Measurements from ENCODE around the gene IRAG1.
"Not testable (repeated sequence)": the region's sequence is repeated elsewhere in the genome, so short reads cannot be mapped to it uniquely, and the experiment has no call there.

IRAG1 gene

DNA sequence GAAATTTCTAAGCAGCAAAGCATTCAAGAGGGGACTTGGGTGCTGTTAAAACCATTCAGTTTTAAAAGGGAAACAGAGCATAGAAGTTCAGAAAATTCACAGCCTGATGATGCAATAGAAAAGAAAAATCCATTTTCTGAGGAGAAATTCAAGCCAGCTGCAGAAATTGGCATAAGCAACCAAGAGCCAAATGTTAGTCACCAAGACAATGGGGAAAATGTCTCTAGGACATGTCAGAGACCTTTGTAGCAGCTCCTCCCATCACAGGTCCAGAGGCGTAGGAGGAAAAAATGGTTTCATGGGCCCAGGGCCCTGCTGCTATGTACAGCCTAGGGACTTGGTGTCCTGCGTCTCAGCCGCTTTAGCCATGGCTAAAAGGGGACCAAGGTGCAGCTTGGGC, 5.5 kb upstream of the IRAG1 start:
- DNase-seq, result peak; percentile 17

GRCh38 chr11:10697323-10697620, 3.7 kb upstream of the IRAG1 start:
- no peak for DNase-seq

GRCh38 chr11:10696468-10697322, 3.1 kb upstream of the IRAG1 start:
- DNase-seq, result no peak

DNA sequence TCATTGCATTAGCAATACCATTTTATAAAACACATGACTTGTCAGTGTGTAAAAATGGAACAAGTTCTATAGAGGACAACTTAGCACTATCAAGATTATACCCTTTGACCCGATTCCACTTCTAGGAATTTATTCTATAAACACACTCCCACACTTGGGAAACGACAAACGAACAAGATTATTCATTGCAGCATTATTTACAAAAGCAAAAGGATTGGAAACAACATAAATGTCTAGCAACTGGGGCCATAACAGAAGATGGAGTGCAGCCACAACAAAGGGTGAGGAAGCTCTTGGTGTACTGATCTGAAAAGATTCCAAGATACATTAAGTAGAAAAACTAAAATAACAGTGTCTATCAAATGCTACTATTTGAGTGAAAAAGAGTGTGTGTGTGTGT, 2.3 kb upstream of the IRAG1 start:
- DNase-seq, result no peak

- DNase-seq, result peak; percentile 32
These were observed 1.1 kb upstream of the IRAG1 start for GRCh38 chr11:10694486-10695239.

GRCh38 chr11:10692531-10693115, 932 bp downstream of the IRAG1 start:
- no peak for DNase-seq

DNA sequence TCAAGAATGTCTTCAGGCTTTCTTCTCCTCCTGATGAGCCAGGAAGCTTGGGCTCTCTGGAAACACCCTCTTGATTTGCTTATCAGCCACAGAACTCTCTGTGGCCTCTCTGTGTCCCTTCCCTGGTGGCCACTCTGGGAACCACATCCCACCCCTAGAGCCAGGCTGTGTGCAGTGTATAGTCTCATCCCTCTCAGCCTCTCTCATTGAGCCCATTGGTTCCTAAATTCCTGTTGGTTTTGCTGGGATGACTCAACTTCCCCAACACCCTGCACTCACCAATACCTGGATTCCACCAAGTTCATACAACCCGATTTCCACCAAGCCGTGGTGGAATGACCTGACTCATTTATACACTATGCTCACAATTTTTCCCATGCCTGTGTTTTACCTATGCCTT, 5.2 kb downstream of the IRAG1 start:
- DNase-seq, result no peak

DNA sequence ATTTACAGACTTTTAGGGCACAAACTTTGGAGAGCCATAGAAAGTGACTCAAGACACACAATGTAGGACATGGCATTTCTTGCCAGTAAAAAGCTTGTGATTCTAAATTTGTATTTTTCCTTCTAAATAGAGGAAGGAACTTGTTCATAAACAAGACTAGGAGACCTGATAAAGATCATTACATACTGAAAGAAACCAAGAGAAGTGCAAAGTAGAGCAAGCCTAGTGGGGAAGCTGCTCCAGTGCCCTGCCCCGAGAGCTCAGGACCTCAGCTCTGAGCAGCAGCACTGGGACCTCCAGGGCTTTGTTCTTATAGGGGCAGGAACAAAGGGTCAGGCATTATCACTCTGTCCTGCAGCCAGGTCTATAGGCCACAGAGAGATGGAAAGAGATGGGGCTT, 7.2 kb downstream of the IRAG1 start:
- no peak for DNase-seq

DNA sequence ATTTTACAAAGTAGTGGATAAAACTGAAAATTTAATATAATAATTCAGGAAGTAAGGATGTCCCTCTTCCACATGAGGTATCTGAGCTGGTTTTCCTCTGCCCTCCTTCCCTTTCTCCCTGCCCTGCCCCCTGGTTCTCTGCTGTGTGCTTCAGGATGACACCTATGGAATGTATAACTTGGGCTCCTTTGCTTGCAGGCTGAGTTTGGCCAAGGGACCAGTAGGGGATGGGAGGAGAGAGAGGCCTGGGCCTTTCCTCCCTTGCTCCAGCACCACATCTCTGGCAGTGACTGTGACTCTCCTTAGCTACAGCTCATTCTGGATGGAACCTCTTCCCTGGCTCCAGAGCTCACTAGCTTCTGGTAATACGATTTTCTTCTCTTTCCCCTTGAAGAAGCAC, 10.1 kb downstream of the IRAG1 start:
- no peak for DNase-seq

DNA sequence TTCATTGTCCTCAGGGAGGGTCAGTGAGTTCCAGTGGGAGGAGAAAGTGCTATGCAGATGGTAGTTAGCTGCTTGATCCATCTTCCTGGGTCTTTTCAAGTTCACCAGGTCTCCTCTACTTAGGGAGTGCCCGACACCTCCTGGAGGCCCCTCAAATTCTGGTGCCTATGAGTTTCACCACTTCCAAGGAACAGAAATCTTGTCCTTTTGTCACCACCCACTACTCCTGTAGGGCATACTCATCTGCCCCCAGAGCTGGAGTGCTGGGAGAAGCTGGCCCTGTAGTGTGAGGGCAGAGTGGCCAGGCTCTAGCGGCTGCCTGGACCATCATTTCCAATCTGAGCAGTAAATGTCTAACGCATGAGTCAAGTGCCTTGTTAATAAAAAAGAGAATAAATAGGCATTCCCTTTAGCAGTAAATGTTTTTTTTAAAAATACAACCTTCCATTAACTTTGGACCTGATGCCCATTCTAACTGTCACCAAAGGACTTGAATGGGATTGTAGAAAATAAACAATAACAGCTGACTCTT, 12.5 kb downstream of the IRAG1 start:
- DNase-seq, result no peak

DNA sequence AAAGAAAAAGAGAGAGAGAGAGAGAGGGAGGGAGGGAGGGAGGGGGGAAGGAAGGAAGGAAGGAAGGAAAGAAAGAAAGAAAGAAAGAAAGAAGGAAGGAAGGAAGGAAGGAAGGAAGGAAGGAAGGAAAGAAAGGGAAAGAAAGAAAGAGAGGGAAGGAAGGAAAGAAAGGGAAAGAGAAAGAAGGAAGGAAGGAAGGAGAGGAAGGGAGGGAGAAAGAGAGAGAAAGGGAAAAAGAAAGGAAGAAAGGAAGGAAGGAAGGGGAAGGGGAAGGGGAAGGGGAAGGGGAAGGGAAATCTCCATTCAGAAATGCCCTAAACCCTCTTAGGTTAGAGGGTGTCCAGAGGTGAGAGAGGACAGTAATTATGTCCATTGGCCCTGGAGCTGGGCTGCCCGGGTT, 13.3 kb downstream of the IRAG1 start:
- DNase-seq, result not testable (repeated sequence)

- DNase-seq, result no peak
These were observed 13.9 kb downstream of the IRAG1 start for GRCh38 chr11:10679644-10680043.

GRCh38 chr11:10678101-10678500, 15.5 kb downstream of the IRAG1 start:
- no peak for DNase-seq

- DNase-seq, result no peak
These were observed 16.6 kb downstream of the IRAG1 start for GRCh38 chr11:10676919-10677318.

DNA sequence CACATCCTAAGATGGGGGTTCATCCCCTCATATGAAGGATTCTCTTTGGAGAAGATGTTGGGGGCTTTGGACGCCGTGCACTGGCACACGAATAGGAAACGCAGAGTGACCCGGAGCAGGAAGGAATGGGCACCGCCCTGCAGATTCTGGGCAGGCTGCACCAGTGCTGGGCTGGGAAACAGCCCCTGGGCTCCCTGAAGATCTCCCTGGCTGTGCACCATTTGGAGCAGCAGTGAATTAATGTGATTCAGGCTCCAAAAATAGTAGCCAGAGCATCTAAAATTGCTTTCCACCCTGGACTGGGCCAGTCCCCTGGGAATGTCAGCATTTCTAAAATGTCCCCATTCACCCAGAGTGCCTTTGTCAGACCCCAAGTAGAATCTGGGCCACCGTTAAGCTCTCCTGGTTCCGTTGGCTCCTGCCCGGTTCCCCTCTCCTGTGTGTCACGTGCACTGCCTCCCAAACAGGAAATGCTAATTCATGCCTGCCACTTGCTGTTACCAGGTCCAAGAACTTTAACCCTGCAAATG, 18.6 kb downstream of the IRAG1 start:
- no peak for DNase-seq

DNA sequence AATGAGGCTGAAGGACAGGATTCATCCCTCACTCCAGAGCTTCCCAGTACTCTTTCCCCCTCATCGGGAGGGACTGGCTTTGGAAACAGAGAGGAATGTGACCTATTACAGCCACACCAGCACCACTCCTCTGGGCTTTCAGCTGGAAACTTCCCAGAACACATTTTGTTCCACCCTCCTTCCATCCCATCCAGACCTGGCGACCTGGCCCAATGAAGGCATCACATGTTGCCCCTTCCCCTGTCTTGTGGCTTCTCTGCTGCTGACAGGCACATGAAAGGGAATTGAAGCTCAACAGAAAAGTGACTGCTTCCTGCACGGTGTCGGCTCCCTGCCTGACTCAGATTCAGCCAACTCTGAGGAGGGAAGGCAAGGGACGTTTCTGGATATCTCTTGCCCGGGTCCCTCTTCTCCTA, 19.1 kb downstream of the IRAG1 start:
- no peak for DNase-seq

GRCh38 chr11:10673501-10674062, 20.0 kb downstream of the IRAG1 start:
- DNase-seq, result no peak

DNA sequence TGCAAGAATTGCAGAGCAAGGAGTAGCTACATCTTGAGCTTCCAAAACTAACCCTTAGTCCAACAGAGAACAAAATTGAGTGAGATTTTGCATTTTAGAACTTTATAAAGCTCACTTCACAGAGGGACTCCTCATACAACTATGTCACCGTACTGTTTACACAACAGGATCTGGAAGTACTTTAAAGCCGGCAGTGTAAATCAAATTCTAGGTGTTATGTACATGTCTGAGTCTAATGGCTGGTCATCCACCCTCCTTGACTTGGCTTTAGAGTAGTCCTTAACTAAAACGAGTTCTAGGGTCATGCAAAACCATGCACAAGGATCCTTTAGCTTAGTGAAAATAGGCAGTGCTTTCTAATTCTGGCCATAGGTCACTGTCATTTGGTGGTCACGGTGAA, 23.5 kb downstream of the IRAG1 start:
- DNase-seq, result no peak

GRCh38 chr11:10669258-10670033, 24.1 kb downstream of the IRAG1 start:
- peak; percentile 75 for DNase-seq

- DNase-seq, result peak; percentile 81
These were observed 26.1 kb downstream of the IRAG1 start for GRCh38 chr11:10667521-10667885.

DNA sequence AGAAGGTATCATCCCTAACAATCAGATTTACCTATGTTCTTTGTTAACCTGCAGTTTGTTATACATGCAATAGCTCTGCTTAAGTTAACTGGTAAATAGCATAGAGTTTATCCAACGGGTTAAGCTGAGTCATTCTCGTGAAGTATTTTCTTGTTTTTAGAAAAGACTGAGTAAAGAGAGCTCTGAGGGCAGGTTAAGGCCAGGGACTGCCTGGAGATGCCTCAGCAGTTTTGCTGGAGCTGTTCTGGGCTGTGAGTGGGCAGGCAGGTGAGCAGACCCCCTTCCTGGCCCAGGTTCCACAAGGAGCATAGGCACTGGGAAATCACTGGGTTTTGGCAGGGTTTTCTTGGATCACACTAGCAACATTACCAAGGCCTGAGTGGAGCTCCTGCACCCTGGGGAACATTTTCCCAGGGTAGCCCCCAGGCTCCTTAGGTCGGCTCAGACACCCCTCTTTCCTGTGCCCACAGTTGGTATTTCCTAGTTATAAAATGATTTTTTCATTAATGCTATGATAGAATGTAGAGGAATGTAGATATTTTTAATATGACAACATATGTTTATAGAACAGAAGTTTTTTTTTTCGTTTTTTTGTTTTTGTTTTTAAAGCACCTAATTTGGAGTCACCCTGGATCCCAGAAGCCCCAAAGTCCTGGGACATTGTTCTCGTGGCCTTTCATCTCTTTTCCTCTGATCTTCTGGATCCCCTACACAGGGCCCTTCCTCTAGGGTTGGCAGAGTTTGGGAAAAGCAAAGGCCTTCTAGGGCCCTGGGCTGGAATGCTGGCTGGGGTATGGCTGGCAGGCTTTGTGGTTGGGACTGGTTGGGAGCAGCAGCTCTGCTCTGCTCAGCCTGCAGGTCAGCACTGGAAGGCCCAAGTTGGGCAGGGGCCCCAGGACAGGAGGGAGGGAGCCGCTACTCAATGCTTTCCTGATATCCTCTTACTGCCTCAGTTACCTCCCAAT, 26.7 kb downstream of the IRAG1 start:
- peak; percentile 73 for DNase-seq

All from fibroblast of skin of scalp (primary cell).